ENCODE results near the gene MYH9.

The MYH9 gene

GRCh38 chr22:36350751-36351594 lies 36.8 kb downstream of the MYH9 start:
- CTCF ChIA-PET: no interaction called here
- TF ChIP-seq FOXK2 (IDR thresholded peaks at IDR 0.05): no peak
- TF ChIP-seq CTBP1 (IDR thresholded peaks at IDR 0.05; ENCODE audit: borderline replicate concordance): no peak
- no peak for TF ChIP-seq SUZ12 (IDR thresholded peaks at IDR 0.05)
- no peak for TF ChIP-seq ELF4 (IDR thresholded peaks at IDR 0.05)
- TF ChIP-seq ZNF384 (IDR thresholded peaks at IDR 0.05): no peak
- TF ChIP-seq FOXM1 (IDR thresholded peaks at IDR 0.05; ENCODE audit: borderline replicate concordance): no peak
- no peak for TF ChIP-seq PKNOX1 (IDR thresholded peaks at IDR 0.05)
- TF ChIP-seq HDGF (IDR thresholded peaks at IDR 0.05; ENCODE audit: borderline replicate concordance): no peak
- no peak for TF ChIP-seq L3MBTL2 (conservative IDR thresholded peaks at IDR 0.05)
- TF ChIP-seq FOXA1 (IDR thresholded peaks at IDR 0.05): no peak
- TF ChIP-seq BHLHE40 (IDR thresholded peaks at IDR 0.05; ENCODE audit: borderline replicate concordance): no peak
- TF ChIP-seq TARDBP (IDR thresholded peaks at IDR 0.05): no peak
- no peak for TF ChIP-seq NFRKB (IDR thresholded peaks at IDR 0.05)
- no peak for TF ChIP-seq ARNT (IDR thresholded peaks at IDR 0.05)
- TF ChIP-seq LEF1 (IDR thresholded peaks at IDR 0.05; ENCODE audit: borderline replicate concordance): no peak
- no peak for TF ChIP-seq SP1 (IDR thresholded peaks at IDR 0.05)
- DNase-seq (ENCODE audit: extremely low spot score): no peak
- POLR2A ChIA-PET: interaction anchor here (0.6 kb wide), 1 partner anchor 177 kb away, joined by 3 read pairs; no protein-coding TSS in a partner anchor

- POLR2A ChIA-PET: no interaction called here
- TF ChIP-seq CTBP1 (IDR thresholded peaks at IDR 0.05; ENCODE audit: borderline replicate concordance) (no peak), FOXM1 (IDR thresholded peaks at IDR 0.05; ENCODE audit: borderline replicate concordance) (no peak), TARDBP (IDR thresholded peaks at IDR 0.05) (no peak), SP1 (IDR thresholded peaks at IDR 0.05) (no peak), SUZ12 (IDR thresholded peaks at IDR 0.05) (no peak), HDGF (IDR thresholded peaks at IDR 0.05; ENCODE audit: borderline replicate concordance) (no peak), PKNOX1 (IDR thresholded peaks at IDR 0.05) (no peak), LEF1 (IDR thresholded peaks at IDR 0.05; ENCODE audit: borderline replicate concordance) (no peak), L3MBTL2 (conservative IDR thresholded peaks at IDR 0.05) (no peak), NFRKB (IDR thresholded peaks at IDR 0.05) (no peak), FOXK2 (IDR thresholded peaks at IDR 0.05) (no peak)
Observed at GRCh38 chr22:36349726-36350125, 38.0 kb downstream of the MYH9 start.

GRCh38 chr22:36348760-36349159 lies 39.0 kb downstream of the MYH9 start:
- TF ChIP-seq SUZ12 (IDR thresholded peaks at IDR 0.05): no peak
- TF ChIP-seq NFRKB (IDR thresholded peaks at IDR 0.05): no peak
- no peak for TF ChIP-seq CTBP1 (IDR thresholded peaks at IDR 0.05; ENCODE audit: borderline replicate concordance)
- no peak for TF ChIP-seq TARDBP (IDR thresholded peaks at IDR 0.05)
- TF ChIP-seq HDGF (IDR thresholded peaks at IDR 0.05; ENCODE audit: borderline replicate concordance): no peak
- no peak for TF ChIP-seq FOXK2 (IDR thresholded peaks at IDR 0.05)
- no peak for TF ChIP-seq FOXM1 (IDR thresholded peaks at IDR 0.05; ENCODE audit: borderline replicate concordance)
- no peak for TF ChIP-seq SP1 (IDR thresholded peaks at IDR 0.05)
- TF ChIP-seq PKNOX1 (IDR thresholded peaks at IDR 0.05): no peak
- TF ChIP-seq L3MBTL2 (conservative IDR thresholded peaks at IDR 0.05): no peak
- no peak for TF ChIP-seq LEF1 (IDR thresholded peaks at IDR 0.05; ENCODE audit: borderline replicate concordance)
- no peak for TF ChIP-seq ZNF384 (IDR thresholded peaks at IDR 0.05)
- no peak for TF ChIP-seq FOXA1 (IDR thresholded peaks at IDR 0.05)
- no peak for TF ChIP-seq ELF4 (IDR thresholded peaks at IDR 0.05)
- TF ChIP-seq ARNT (IDR thresholded peaks at IDR 0.05): no peak
- TF ChIP-seq BHLHE40 (IDR thresholded peaks at IDR 0.05; ENCODE audit: borderline replicate concordance): no peak
- ChIA-PET CTCF (no interaction called here), POLR2A (no interaction called here)
- DNase-seq (ENCODE audit: extremely low spot score): no peak

More at GRCh38 chr22:36349726-36350125, 38.0 kb downstream of the MYH9 start:
- CTCF ChIA-PET: no interaction called here
- DNase-seq (ENCODE audit: extremely low spot score): no peak

GRCh38 chr22:36347094-36347493 lies 40.7 kb downstream of the MYH9 start:
- POLR2A ChIA-PET: no interaction called here
- no peak for TF ChIP-seq FOXK2 (IDR thresholded peaks at IDR 0.05)
- no peak for TF ChIP-seq NFRKB (IDR thresholded peaks at IDR 0.05)
- no peak for TF ChIP-seq PKNOX1 (IDR thresholded peaks at IDR 0.05)
- TF ChIP-seq L3MBTL2 (conservative IDR thresholded peaks at IDR 0.05): no peak
- TF ChIP-seq TARDBP (IDR thresholded peaks at IDR 0.05): no peak
- no peak for TF ChIP-seq CTBP1 (IDR thresholded peaks at IDR 0.05; ENCODE audit: borderline replicate concordance)
- TF ChIP-seq FOXM1 (IDR thresholded peaks at IDR 0.05; ENCODE audit: borderline replicate concordance): no peak
- CTCF ChIA-PET: no interaction called here
- no peak for DNase-seq (ENCODE audit: extremely low spot score)

GRCh38 chr22:36344106-36344827 lies 43.5 kb downstream of the MYH9 start:
- TF ChIP-seq FOXM1 (IDR thresholded peaks at IDR 0.05; ENCODE audit: borderline replicate concordance) (no peak), SP1 (IDR thresholded peaks at IDR 0.05) (no peak), L3MBTL2 (conservative IDR thresholded peaks at IDR 0.05) (no peak)
- CTCF ChIA-PET: no interaction called here
- no peak for DNase-seq (ENCODE audit: extremely low spot score)
- POLR2A ChIA-PET: interaction anchor here (1.4 kb wide), 1 partner anchor 30 kb away, joined by 3 read pairs; no protein-coding TSS in a partner anchor

Measured in HEK293T (cell line).